Lung (tissue), 12 donors: ENCODE data around the gene GINS1. TPM values are rescaled to one million over a fixed set of nuclear protein-coding genes. Genes with fewer than 3 reads are reported as not detected.

ENCODE experiments used
- ATAC-seq: fragments of 200-7000 bp; cut with Tn5 transposase; one replicate; pipeline ENCODE4 v1.9.1; 2020; ENCODE audit warnings: moderate number of reproducible peaks; ENCODE audit not compliant: insufficient read depth, low FRiP score
- DNase-seq, 3 donors: peaks; one replicate each; pipeline ENCODE4 v3.0.0-alpha.2; 2013 to 2017
- H3K27ac ChIP-seq, 2 donors: one replicate each; pipeline ENCODE4 v1.5.1; 2013; ENCODE audit warnings: mild to moderate bottlenecking in 2 of 2, moderate library complexity in 2 of 2, control low read depth in 1 of 2, inconsistent platforms in 1 of 2, low read depth in 1 of 2, low read length in 1 of 2
- H3K27me3 ChIP-seq, 3 donors: one replicate each; pipeline ENCODE4 v1.5.1; 2013; ENCODE audit warnings: low read length in 2 of 3; ENCODE audit not compliant: control insufficient read depth in 3 of 3, insufficient read depth in 3 of 3
- H3K36me3 ChIP-seq, 4 donors: one replicate each; pipeline ENCODE4 v1.5.1; 2013; ENCODE audit warnings: low read length in 4 of 4, mild to moderate bottlenecking in 1 of 4, moderate library complexity in 1 of 4; ENCODE audit not compliant: control insufficient read depth in 4 of 4, insufficient read depth in 4 of 4
- H3K4me1 ChIP-seq, 5 donors: one replicate each; pipeline ENCODE4 v1.5.1; 2013; ENCODE audit warnings: low read length in 5 of 5, mild to moderate bottlenecking in 2 of 5, moderate library complexity in 1 of 5; ENCODE audit not compliant: control insufficient read depth in 5 of 5, insufficient read depth in 5 of 5
- H3K4me3 ChIP-seq: one replicate; pipeline ENCODE4 v1.5.1; 2013; ENCODE audit warnings: mild to moderate bottlenecking, control low read depth, moderate library complexity
- H3K9ac ChIP-seq, 2 donors: one replicate each; pipeline ENCODE4 v1.5.1; 2013; ENCODE audit warnings: low read length in 2 of 2, control low read depth in 1 of 2; ENCODE audit not compliant: insufficient read depth in 1 of 2
- H3K9me3 ChIP-seq, 4 donors: one replicate each; pipeline ENCODE4 v1.5.1; 2013; ENCODE audit warnings: low read length in 3 of 4, mild to moderate bottlenecking in 1 of 4, moderate library complexity in 1 of 4; ENCODE audit not compliant: control insufficient read depth in 4 of 4, insufficient read depth in 3 of 4
- WGBS, 2 donors: extraction: QIAGEN DNeasy Blood & Tissue Kit; methylation state at CpG; one replicate each; pipeline ENCODE4 v1.1.7; 2013; 5-methylcytosine and 5-hydroxymethylcytosine counted together
- polyA plus RNA-seq, 2 donors: library from polyadenylated mRNA; stranded (reverse); fragments of 200-250 nt; gene quantifications; one replicate each; pipeline ENCODE4 v1.2.1, GENCODE V29; 2013
- total RNA-seq, 2 donors: library from RNA; depleted of rRNA in 1 of 2; stranded (reverse); fragments of >200 nt in 1 of 2; gene quantifications; one replicate each; pipeline ENCODE4 v1.2.1, GENCODE V29; 2014 to 2021
- TF ChIP-seq, protein P1 (sequence below): IDR thresholded peaks from 2 replicates; pipeline ENCODE4 v1.5.1; 2012; ENCODE audit warnings: mild to moderate bottlenecking; ENCODE audit errors: control extremely low read depth, extremely low read depth
- donor health status: control.
- donor health status: control.
- donor health status: Bipolar disorder and iron deficiency.
- donor health status: healthy.
- donor health status: DM: yes; HTN: yes; CAD: no.

The GINS1 gene
- total and polyA plus RNA-seq, 4 donors, result 0.87 to 3.3 (median 2.4) TPM

DNA sequence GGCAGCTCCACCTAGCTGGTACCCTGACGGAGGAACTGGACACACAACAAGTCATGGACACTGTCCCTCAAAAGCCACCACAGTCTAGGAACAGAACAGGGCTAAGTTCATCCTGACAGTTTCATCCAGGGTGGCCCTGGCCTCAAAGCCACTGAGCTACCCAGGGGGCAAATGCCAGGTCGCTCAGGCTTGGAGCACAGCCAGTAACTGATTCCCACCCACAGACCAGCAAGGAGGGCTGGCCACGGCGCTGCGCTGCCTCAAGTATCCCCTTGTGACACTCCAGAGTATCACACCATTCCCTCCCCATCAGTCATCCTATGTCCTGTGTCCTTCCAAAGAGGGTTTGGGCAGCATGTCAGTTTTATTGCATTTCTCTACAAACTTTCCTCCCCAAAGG lies 72.2 kb downstream of the GINS1 start:
- ATAC-seq (no peak), DNase-seq (no peak)
- H3K27me3 ChIP-seq, result no peaks in the 10 kb centered on the region
- H3K9me3 ChIP-seq, result no peaks in the 10 kb centered on the region
- TF ChIP-seq, protein P1, sequence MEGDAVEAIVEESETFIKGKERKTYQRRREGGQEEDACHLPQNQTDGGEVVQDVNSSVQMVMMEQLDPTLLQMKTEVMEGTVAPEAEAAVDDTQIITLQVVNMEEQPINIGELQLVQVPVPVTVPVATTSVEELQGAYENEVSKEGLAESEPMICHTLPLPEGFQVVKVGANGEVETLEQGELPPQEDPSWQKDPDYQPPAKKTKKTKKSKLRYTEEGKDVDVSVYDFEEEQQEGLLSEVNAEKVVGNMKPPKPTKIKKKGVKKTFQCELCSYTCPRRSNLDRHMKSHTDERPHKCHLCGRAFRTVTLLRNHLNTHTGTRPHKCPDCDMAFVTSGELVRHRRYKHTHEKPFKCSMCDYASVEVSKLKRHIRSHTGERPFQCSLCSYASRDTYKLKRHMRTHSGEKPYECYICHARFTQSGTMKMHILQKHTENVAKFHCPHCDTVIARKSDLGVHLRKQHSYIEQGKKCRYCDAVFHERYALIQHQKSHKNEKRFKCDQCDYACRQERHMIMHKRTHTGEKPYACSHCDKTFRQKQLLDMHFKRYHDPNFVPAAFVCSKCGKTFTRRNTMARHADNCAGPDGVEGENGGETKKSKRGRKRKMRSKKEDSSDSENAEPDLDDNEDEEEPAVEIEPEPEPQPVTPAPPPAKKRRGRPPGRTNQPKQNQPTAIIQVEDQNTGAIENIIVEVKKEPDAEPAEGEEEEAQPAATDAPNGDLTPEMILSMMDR, result no peak
- no peak overlapping the region for H3K27ac ChIP-seq
- no peak overlapping the region for H3K9ac ChIP-seq
- no peak overlapping the region for H3K4me3 ChIP-seq
- H3K36me3 ChIP-seq, result peaks cover 0 to 29% (median 25%) of the 10 kb centered on the region in 4 donors
- WGBS, 2 donors, result 89 to 90% methylated on average over 5 of the region's 5 CpGs
- H3K4me1 ChIP-seq, result no peaks in the 10 kb centered on the region

DNA sequence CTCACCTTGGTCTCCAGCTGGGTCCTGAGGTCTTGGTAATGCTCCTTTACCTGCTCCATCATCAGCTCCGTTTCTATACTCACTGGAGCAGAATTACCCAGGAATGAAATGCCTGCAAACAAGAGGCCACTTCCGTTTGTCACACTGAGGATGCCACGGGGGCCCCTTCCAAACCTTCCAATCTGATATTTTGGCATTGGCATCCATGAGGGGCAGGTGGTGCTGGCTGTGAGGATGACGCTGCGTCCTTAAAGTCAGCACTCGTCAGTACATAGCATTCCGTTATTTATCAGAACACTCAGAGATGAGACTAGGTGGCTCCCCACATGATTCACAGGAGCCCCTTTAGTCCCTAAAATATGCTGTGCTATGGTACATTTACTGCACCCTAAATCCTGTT lies 72.7 kb downstream of the GINS1 start:
- 95 to 98% methylated on average over 7 of the region's 7 CpGs for WGBS, 2 donors

DNA sequence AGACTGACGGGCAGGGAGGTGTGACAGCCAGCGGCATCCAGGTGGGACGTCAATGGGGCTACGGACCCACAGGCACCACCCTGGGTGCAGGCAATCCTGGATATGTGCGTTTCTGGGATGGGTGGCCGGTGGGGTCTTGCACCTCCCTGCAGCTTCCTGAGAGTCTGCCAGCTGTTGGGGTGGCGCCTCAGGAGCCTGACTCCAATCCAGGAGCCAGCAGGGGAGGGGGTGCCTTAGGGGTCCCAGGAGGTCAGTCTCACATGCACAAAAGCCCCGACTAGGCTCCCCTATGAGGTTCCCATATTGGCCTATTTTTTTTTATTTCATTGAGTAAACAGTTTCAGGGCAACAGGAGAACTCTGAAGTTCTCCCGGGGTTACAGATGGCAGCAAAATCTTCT lies 73.3 kb downstream of the GINS1 start:
- 93 to 95% methylated on average over 9 of the region's 9 CpGs for WGBS, 2 donors
- Histone ChIP-seq H3K27ac (no peak overlapping the region), H3K4me3 (no peak overlapping the region), H3K36me3 (peaks cover 0 to 34% (median 31%) of the 10 kb centered on the region in 4 donors), H3K27me3 (no peaks in the 10 kb centered on the region), H3K4me1 (no peaks in the 10 kb centered on the region), H3K9me3 (no peaks in the 10 kb centered on the region), H3K9ac (no peak overlapping the region)
- ATAC-seq (no peak), DNase-seq (no peak)
- TF ChIP-seq, protein P1, result no peak

More for the DNA sequence above, 72.7 kb downstream of the GINS1 start:
- TF ChIP-seq, protein P1, result no peak
- Histone ChIP-seq H3K4me3 (no peak overlapping the region), H3K27me3 (no peaks in the 10 kb centered on the region), H3K27ac (no peak overlapping the region), H3K9ac (no peak overlapping the region), H3K9me3 (no peaks in the 10 kb centered on the region), H3K36me3 (peaks cover 0 to 30% (median 29%) of the 10 kb centered on the region in 4 donors), H3K4me1 (no peaks in the 10 kb centered on the region)
- DNase-seq (no peak), ATAC-seq (no peak)
